SK-N-SH treated with all-trans-retinoic acid at 6 μM for 48 hours (cell line): ENCODE results near the gene MTOR.
A peak's percentile ranks its signal among the peaks of the same experiment; 100 is the strongest.

Experiments used
- ATAC-seq: fragments of 200-7000 bp; cut with Tn5 transposase; 3 replicates; pipeline ENCODE4 v1.9.1; 2020; ENCODE audit warnings: mild to moderate bottlenecking, moderate library complexity
- ARNTL ChIP-seq: fragments of 450-650 bp; formaldehyde crosslinking; IDR thresholded peaks from 2 replicates; pipeline ENCODE4 v1.5.0; 2020; ENCODE audit warnings: low read depth, mild to moderate bottlenecking, moderate library complexity, borderline replicate concordance
- BACH2 ChIP-seq: fragments of 250-450 bp; sonication (Bioruptor Pico); IDR thresholded peaks from 2 replicates; pipeline ENCODE4 v1.9.0; 2021; ENCODE audit warnings: mild to moderate bottlenecking, borderline replicate concordance
- CREB5 ChIP-seq: fragments of 250-450 bp; sonication (Bioruptor Pico); IDR thresholded peaks from 2 replicates; pipeline ENCODE4 v1.5.1; 2020; ENCODE audit warnings: low read depth, mild to moderate bottlenecking, moderate library complexity
- CSDC2 ChIP-seq: fragments of 250-450 bp; sonication (Bioruptor Pico); IDR thresholded peaks from 2 replicates; pipeline ENCODE4 v1.5.0; 2020; ENCODE audit warnings: mild to moderate bottlenecking, moderate library complexity
- CSRNP3 ChIP-seq: fragments of 250-450 bp; sonication (Bioruptor Pico); IDR thresholded peaks from 2 replicates; pipeline ENCODE4 v1.5.1; 2021; ENCODE audit warnings: mild to moderate bottlenecking, moderate library complexity
- OSR1 ChIP-seq: fragments of 250-450 bp; sonication (Bioruptor Pico); IDR thresholded peaks from 2 replicates; pipeline ENCODE4 v1.8.0; 2022; ENCODE audit warnings: moderate library complexity, mild to moderate bottlenecking, inconsistent platforms
- PATZ1 ChIP-seq: fragments of 250-450 bp; sonication (Bioruptor Pico); IDR thresholded peaks from 2 replicates; pipeline ENCODE4 v1.8.0; 2020; ENCODE audit warnings: mild to moderate bottlenecking, moderate library complexity, borderline replicate concordance
- PPARA ChIP-seq: fragments of 250-450 bp; sonication (Bioruptor Pico); IDR thresholded peaks from 2 replicates; pipeline ENCODE4 v1.5.0; 2020; ENCODE audit warnings: mild to moderate bottlenecking, borderline replicate concordance
- RARB ChIP-seq: fragments of 250-450 bp; sonication (Bioruptor Pico); IDR thresholded peaks from 2 replicates; pipeline ENCODE4 v1.8.0; 2021; ENCODE audit warnings: mild to moderate bottlenecking, moderate library complexity
- SNAI2 ChIP-seq: fragments of 250-450 bp; sonication (Bioruptor Pico); IDR thresholded peaks from 2 replicates; pipeline ENCODE4 v1.5.0; 2020; ENCODE audit warnings: mild to moderate bottlenecking, moderate library complexity
- TCF4 ChIP-seq: fragments of 250-450 bp; sonication (Bioruptor Pico); IDR thresholded peaks from 2 replicates; pipeline ENCODE4 v1.8.0; 2021; ENCODE audit warnings: mild to moderate bottlenecking, moderate library complexity, borderline replicate concordance
- TOX ChIP-seq: fragments of 250-450 bp; sonication (Bioruptor Pico); IDR thresholded peaks from 2 replicates; pipeline ENCODE4 v1.8.0; 2021; ENCODE audit warnings: mild to moderate bottlenecking, moderate library complexity, borderline replicate concordance
- TSHZ2 ChIP-seq: fragments of 250-450 bp; sonication (Bioruptor Pico); IDR thresholded peaks from 2 replicates; pipeline ENCODE4 v1.5.0; 2020; ENCODE audit warnings: mild to moderate bottlenecking, moderate library complexity
- ZC3H10 ChIP-seq: fragments of 250-450 bp; sonication (Bioruptor Pico); IDR thresholded peaks from 2 replicates; pipeline ENCODE4 v1.5.1; 2021; ENCODE audit warnings: mild to moderate bottlenecking, moderate library complexity
- ZFP3 ChIP-seq: fragments of 250-450 bp; sonication (Bioruptor Pico); IDR thresholded peaks from 2 replicates; pipeline ENCODE4 v1.5.0; 2020; ENCODE audit warnings: mild to moderate bottlenecking, moderate library complexity
- ZNF565 ChIP-seq: fragments of 450-650 bp; formaldehyde crosslinking; conservative IDR thresholded peaks from 2 replicates; pipeline ENCODE4 v1.5.0; 2020; ENCODE audit warnings: low read depth, mild to moderate bottlenecking, moderate library complexity
- ZNF70 ChIP-seq: fragments of 450-650 bp; formaldehyde crosslinking; IDR thresholded peaks from 2 replicates; pipeline ENCODE4 v1.5.0; 2020; ENCODE audit warnings: mild to moderate bottlenecking, moderate library complexity
- ZNF8 ChIP-seq: fragments of 450-650 bp; formaldehyde crosslinking; IDR thresholded peaks from 2 replicates; pipeline ENCODE4 v1.5.0; 2020; ENCODE audit warnings: mild to moderate bottlenecking, moderate library complexity
- TF ChIP-seq, protein P1 (sequence below): fragments of 250-450 bp; sonication (Bioruptor Pico); IDR thresholded peaks from 2 replicates; pipeline ENCODE4 v1.8.0; 2021; ENCODE audit warnings: low read depth, mild to moderate bottlenecking, moderate library complexity, borderline replicate concordance

Gene MTOR

DNA sequence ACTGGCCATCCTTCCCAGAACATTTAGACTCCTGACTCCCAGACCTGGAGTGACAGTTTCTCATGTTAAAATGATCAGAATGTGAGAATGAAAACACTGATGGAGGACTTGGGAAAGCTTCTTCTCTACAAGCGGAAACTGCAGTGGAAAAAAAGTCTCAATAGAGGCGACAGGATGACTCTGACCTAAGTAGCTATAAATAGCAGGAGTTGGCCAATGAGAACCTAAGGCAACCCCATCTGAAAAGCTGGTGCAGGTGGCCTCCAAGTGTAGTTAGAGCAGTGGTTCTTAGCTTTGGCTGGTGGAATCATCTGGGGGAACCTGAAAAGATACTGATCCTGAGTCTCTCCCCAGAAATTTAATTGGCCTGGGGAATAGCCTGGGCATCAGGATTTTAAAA, 118.4 kb downstream of the MTOR start:
- TF ChIP-seq RARB (CRISPR knock-in tag): no peak
- no peak for TF ChIP-seq ZNF8 (CRISPR knock-in tag)
- no peak for TF ChIP-seq ZC3H10 (CRISPR knock-in tag)
- TF ChIP-seq ARNTL: no peak
- ATAC-seq: no peak

DNA sequence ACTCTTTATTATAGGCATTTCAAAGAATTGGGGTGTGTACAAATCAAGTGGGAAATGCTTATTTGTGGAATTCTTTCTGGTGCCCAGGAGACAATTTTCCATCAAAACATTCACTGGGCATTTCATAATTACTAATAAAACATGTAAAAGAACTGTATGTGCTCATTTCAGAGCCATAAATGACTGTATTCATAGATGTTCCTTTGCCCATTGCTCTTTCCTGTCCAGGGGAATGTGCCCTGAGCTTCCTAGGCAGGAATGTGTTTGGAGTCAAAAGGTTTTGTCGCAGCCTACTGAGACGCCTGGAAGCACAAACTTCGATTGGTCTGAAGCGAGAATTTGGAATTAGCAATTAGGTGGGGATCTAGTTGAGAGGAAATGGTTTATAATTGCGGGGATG, 119.0 kb downstream of the MTOR start:
- no peak for ATAC-seq
- no peak for TF ChIP-seq RARB (CRISPR knock-in tag)
- TF ChIP-seq OSR1: no peak
- no peak for TF ChIP-seq ZFP3 (CRISPR knock-in tag)
- TF ChIP-seq ZNF565 (CRISPR knock-in tag): no peak
- no peak for TF ChIP-seq CSDC2
- no peak for TF ChIP-seq TOX (CRISPR knock-in tag)
- no peak for TF ChIP-seq ZNF70 (CRISPR knock-in tag)
- TF ChIP-seq SNAI2 (CRISPR knock-in tag): no peak
- no peak for TF ChIP-seq TCF4 (CRISPR knock-in tag)
- no peak for TF ChIP-seq CSRNP3
- TF ChIP-seq, protein P1, sequence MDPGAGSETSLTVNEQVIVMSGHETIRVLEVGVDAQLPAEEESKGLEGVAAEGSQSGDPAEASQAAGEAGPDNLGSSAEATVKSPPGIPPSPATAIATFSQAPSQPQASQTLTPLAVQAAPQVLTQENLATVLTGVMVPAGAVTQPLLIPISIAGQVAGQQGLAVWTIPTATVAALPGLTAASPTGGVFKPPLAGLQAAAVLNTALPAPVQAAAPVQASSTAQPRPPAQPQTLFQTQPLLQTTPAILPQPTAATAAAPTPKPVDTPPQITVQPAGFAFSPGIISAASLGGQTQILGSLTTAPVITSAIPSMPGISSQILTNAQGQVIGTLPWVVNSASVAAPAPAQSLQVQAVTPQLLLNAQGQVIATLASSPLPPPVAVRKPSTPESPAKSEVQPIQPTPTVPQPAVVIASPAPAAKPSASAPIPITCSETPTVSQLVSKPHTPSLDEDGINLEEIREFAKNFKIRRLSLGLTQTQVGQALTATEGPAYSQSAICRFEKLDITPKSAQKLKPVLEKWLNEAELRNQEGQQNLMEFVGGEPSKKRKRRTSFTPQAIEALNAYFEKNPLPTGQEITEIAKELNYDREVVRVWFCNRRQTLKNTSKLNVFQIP (CRISPR knock-in tag): no peak
- no peak for TF ChIP-seq PATZ1 (CRISPR knock-in tag)
- TF ChIP-seq PPARA (CRISPR knock-in tag): no peak

GRCh38 chr1:11142618-11143391, 119.5 kb downstream of the MTOR start:
- TF ChIP-seq ZC3H10 (CRISPR knock-in tag) (no peak), BACH2 (CRISPR knock-in tag) (no peak), PATZ1 (CRISPR knock-in tag) (no peak), TCF4 (CRISPR knock-in tag) (no peak), CSDC2 (no peak), ZNF70 (CRISPR knock-in tag) (no peak), ZFP3 (CRISPR knock-in tag) (no peak), RARB (CRISPR knock-in tag) (no peak), ARNTL (no peak), SNAI2 (CRISPR knock-in tag) (no peak), ZNF565 (CRISPR knock-in tag) (no peak), CREB5 (CRISPR knock-in tag) (no peak)
- no peak for ATAC-seq

DNA sequence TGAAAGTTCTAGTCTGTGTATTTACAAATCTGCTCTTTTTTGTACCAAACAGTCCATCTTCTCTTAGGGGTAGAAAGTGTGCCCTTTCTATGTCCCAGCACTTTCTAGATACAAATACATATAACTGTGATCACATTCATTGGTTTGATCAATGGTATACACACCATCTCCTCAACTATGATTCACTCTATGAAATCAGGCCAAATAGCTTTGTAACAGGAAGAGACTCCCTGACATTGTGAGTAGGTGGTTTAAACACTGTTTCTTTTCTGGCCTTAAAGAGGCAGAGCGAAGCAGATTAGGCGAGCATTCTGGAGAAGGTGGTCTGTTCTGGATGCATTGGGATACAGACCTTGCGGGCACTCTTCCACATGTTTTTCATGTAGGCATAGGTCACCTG, 123.4 kb downstream of the MTOR start:
- peak; percentile 17; the same call in 1 of the 3 replicates for ATAC-seq
- TF ChIP-seq ZNF8 (CRISPR knock-in tag) (no peak), CSRNP3 (no peak), ZC3H10 (CRISPR knock-in tag) (no peak), TSHZ2 (CRISPR knock-in tag) (no peak), RARB (CRISPR knock-in tag) (no peak), CSDC2 (no peak), TCF4 (CRISPR knock-in tag) (no peak), PPARA (CRISPR knock-in tag) (no peak)
- TF ChIP-seq, protein P1 (CRISPR knock-in tag): no peak
